Occipital lobe (tissue), 2 donors: ENCODE measurements around the gene FAM76A. TPM values are rescaled to one million over a fixed set of nuclear protein-coding genes. Genes with fewer than 3 reads are reported as not detected.
"Not testable (repeated sequence)": the region's sequence is repeated elsewhere in the genome, so short reads cannot be mapped to it uniquely, and the experiment has no call there.

ENCODE experiments used
- DNase-seq: peaks from one replicate; lab custom pipeline; 2025; lab: John Stamatoyannopoulos, UW
- total RNA-seq: library from RNA; depleted of rRNA; stranded (reverse); fragments of >200 nt; gene quantifications from one replicate; pipeline ENCODE4 v1.2.3, GENCODE V29; 2014

The FAM76A gene
- 18.2 TPM for total RNA-seq

GRCh38 chr1:27725374-27726172, at the start of gene FAM76A:
Gene FAM76A, plus strand, starts transcription at chr1:27725961. Its CDS starts 120 bp downstream, at chr1:27726081.
- peak; percentile 99 for DNase-seq

- no peak for DNase-seq
Measured at GRCh38 chr1:27676410-27676809, 49.4 kb upstream of the FAM76A start.

GRCh38 chr1:27678747-27679146, 47.0 kb upstream of the FAM76A start:
- DNase-seq = no peak

GRCh38 chr1:27680225-27680791, 45.5 kb upstream of the FAM76A start:
- DNase-seq = not testable (repeated sequence)

- not testable (repeated sequence) for DNase-seq
Measured at GRCh38 chr1:27681580-27681979, 44.2 kb upstream of the FAM76A start.

GRCh38 chr1:27682351-27682944, 43.3 kb upstream of the FAM76A start:
- DNase-seq = no peak

GRCh38 chr1:27684176-27684575, 41.6 kb upstream of the FAM76A start:
- DNase-seq = no peak

- no peak for DNase-seq
Measured at GRCh38 chr1:27686223-27686990, 39.4 kb upstream of the FAM76A start.

- no peak for DNase-seq
Measured at GRCh38 chr1:27687906-27688305, 37.9 kb upstream of the FAM76A start.

GRCh38 chr1:27689423-27690173, 36.2 kb upstream of the FAM76A start:
- DNase-seq = no peak

GRCh38 chr1:27690183-27690582, 35.6 kb upstream of the FAM76A start:
- no peak for DNase-seq

- not testable (repeated sequence) for DNase-seq
Measured at GRCh38 chr1:27696835-27697234, 28.9 kb upstream of the FAM76A start.

GRCh38 chr1:27704958-27705357, 20.8 kb upstream of the FAM76A start:
- no peak for DNase-seq

GRCh38 chr1:27705545-27705944, 20.2 kb upstream of the FAM76A start:
- DNase-seq = no peak

GRCh38 chr1:27710574-27710973, 15.2 kb upstream of the FAM76A start:
- no peak for DNase-seq

- DNase-seq = no peak
Measured at GRCh38 chr1:27713139-27713725, 12.5 kb upstream of the FAM76A start.

GRCh38 chr1:27713869-27714513, 11.8 kb upstream of the FAM76A start:
- DNase-seq = no peak

GRCh38 chr1:27716262-27716895, 9.4 kb upstream of the FAM76A start:
- no peak for DNase-seq

GRCh38 chr1:27719286-27720251, 6.2 kb upstream of the FAM76A start:
- DNase-seq = no peak
